GM19043 (cell line): ENCODE data around the gene GTSE1.

Source experiments
- ATAC-seq: cut with Tn5 transposase; IDR thresholded peaks from one replicate; pipeline ENCODE4 v1.9.1; 2021; ENCODE audit warnings: low read depth; ENCODE audit not compliant: unreplicated experiment

The GTSE1 gene

GRCh38 chr22:46351131-46351735 is 54.6 kb downstream of the GTSE1 start:
- no peak for ATAC-seq

GRCh38 chr22:46351767-46352166 is 55.1 kb downstream of the GTSE1 start:
- ATAC-seq, result no peak

DNA sequence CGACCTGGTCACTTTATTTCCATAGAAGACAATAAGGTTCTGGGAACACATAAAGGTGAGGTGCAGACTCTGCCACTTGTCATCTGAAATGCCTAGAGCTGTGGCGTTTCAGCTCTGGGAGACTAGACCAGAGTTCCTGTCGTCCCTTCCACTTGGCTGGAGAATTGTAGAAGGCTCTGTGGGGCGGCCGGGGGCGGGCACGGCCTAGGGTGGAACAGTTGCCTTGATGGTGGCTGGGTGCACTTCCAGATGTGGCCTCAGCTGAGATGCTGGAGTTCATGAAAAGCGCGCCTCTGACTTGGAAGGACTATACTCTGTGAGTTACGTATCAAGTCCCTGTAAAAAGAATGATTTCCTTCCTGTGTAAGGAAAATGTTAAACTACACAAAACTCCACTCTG is 55.6 kb downstream of the GTSE1 start:
- no peak for ATAC-seq

GRCh38 chr22:46352691-46353386 is 56.2 kb downstream of the GTSE1 start:
- ATAC-seq, result no peak

DNA sequence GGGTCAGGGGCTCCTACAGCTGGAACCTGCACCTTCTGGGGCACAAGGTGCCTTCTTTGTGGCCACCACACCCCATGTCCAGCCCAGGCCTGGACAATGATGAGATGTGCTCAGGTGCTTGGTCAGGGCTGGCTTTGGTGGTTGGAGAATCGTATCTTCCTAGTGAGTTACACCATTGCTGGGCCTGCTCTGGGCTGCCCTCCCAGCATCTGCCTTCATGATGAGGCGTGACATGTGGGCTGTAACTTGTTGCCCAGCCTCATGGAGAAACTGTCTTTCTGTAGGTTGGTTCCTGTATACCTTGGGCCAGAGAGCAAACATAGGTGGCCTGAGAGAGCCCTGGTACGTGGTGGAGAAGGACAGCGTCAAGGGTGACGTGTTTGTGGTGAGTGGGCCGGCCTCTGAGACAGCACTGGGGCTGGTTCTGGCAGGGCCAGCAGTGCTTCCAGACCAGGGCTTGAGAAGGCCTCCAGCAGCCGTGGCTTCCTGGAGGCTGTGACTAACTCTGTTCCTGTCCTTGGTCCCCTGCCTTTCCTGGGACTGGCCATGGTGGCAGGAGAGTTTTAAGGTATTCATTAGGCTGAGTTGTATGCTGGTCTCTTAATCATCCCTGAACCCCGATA is 56.9 kb downstream of the GTSE1 start:
- ATAC-seq, result no peak

- ATAC-seq, result no peak
Measured at GRCh38 chr22:46354176-46354992, 57.7 kb downstream of the GTSE1 start.

GRCh38 chr22:46354993-46355305 is 58.3 kb downstream of the GTSE1 start:
- no peak for ATAC-seq

DNA sequence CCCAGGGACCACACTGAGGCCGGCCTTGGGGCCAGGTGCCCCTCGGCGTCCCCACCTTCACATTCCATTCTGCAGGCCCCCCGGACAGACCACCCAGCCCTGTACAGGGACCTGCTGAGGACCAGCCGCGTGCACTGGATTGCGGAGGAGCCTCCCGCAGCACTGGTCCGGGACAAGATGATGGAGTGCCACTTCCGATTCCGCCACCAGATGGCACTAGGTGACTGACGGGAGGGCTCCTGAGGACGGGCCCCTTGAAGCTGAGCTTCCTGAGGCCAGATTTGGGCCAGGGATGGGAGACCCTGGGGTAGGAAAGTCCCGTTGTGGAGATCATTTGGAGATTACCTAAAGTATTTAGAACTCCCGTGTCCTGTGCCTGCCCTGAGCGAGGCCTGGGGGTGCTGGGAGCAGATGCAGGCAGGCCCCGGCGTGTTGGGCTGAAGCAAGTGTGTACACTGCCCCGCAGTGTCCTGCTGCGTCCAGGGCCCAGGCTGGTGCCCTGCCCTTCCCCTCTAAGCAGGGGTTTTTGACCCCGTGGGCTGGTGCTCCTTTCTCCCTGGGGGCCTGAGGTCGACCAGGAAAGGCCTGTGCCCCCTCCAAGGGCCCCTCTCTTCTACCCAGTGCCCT is 58.8 kb downstream of the GTSE1 start:
- no peak for ATAC-seq

DNA sequence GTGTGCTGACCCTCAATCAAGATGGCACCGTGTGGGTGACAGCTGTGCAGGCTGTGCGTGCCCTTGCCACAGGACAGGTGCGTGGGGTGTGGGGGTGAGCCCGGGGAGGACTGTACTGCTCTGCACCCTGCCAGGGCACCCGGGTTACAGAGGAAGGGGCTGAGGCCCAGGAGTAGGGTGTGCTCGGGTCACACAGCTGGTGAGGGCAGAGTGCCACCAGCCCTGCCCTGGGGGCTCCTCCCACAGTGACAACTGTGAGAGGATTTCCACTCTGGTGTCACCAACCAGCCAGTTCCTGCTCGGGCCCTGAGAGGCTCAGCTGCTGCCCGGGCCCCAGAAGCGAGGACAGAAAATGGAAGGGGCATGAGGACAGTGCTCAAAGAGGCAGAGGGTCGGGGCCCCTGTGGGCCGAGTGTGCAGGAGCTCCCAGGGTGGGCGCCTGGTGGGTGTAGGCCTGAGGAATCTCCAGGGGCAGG is 59.4 kb downstream of the GTSE1 start:
- no peak for ATAC-seq

DNA sequence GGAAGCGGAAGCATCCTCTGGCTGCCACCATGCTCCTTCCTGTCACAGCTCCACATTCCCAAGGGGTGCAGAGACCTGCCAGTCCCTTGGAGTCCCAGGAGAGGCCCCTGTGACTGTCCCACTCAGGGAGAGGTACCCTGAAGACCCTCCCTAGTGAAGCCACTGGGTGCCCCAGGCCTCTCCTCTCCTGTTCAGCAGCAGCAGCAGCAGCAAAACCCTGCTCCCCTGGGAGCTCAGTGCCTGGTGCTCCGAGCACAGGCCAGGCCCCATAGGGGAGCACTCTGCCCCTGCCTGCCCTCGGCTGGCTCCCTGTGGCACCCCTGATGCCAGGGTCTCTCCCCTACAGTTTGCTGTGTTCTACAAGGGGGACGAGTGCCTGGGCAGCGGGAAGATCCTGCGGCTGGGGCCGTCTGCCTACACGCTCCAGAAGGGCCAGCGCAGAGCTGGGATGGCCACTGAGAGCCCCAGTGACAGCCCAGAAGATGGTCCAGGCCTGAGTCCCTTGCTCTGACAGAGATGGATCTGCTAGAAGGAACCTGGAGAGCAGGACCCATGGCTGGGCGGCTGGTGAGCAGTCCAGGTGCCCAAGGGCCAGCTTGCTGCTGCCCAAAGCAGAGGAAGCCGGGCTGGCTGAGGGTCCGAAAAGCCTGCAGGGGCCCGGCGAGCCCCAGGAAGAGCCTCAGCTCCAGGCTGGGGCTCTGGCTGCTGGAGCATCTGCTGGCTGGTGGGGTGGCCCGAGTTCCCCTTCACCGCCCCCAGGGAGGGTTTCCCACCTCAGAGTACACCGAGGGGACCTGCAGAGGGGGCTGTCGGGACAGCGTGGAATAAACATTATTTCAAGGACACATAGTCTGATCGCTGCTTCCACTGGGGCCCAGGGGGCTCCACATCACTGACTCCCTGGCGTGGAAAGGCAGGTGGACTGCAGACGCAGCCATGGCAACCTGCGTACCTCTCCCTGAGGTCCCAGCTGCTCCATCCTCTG is 60.1 kb downstream of the GTSE1 start:
- no peak for ATAC-seq

DNA sequence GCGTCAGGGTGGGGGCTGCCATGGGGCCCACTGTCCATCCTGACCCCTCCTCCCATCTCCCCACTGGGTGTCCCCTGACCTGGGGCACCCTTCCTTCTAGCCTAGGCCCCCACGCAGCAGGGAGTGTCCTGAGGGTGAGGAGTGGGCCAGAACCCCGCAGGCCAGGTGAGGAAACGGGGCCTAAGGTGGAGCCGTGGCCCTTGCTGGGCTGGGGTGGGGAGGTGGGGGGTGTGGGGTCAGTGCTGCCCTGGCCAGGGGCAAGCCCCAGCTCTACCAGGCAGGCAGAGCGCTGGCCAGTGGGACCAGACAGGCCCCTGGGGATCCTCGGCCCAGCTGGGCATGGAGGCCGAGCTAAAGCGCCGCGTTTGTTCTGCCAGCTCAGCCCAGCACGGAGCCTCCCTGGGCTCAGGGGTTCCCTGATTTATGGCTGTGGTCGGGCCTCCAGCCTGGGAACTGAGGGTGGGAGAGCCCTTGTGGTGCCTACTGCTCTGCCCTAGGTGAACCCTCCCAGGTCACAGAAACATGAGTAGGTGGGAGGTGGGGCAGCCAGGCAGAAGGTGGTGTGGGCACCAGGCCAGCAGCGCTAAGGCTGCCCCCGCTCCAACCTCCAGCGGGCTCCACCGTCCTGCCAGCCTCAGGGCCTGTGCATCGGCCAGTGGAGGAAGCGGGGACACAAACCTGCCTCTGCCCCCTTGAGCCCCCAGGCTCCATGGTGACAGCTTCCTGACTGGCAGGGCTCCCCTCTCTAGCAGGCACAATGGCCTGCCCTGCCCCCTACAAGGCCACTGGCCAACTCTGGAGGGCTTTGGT is 61.2 kb downstream of the GTSE1 start:
- ATAC-seq, result no peak

- ATAC-seq, result no peak
Measured at GRCh38 chr22:46358766-46359165, 62.1 kb downstream of the GTSE1 start.

DNA sequence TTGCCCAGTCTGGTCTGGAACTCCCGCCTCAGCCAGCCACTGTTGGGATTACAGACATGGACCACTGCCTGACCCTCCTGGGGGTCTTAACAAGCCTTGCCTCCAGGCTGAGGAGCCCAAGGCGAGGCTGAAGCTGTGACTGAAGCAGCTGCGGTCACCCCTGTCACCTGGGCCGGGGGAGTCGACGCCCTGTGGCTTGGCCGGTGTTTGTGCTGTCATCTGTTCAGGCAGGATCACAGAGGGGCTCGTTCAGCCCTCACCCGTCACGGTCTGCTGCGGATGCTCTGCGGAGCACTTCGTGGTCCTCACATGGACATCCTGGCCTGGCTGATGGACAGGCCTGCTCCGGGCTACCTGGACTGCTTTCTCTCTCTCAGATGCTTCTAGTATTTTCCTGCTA is 62.7 kb downstream of the GTSE1 start:
- ATAC-seq, result no peak

DNA sequence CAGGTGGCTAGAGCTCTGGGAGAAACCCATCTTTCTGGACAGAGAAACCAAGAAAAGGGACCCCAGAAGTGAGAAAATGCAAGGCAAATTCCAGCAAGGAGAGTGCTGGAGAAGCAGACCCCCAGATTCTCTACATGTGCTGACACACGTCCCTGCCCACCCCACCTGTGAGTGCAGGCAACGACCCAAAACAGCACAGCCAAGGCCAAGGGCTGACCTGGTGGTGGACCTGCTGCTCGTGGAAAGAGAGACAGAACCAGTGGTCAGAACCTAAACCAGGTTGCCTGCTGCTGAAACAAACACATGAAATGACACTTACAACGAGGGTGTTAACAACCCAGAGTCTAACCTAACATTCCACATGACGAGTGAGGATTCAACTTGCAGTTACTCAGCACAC is 63.4 kb downstream of the GTSE1 start:
- no peak for ATAC-seq

DNA sequence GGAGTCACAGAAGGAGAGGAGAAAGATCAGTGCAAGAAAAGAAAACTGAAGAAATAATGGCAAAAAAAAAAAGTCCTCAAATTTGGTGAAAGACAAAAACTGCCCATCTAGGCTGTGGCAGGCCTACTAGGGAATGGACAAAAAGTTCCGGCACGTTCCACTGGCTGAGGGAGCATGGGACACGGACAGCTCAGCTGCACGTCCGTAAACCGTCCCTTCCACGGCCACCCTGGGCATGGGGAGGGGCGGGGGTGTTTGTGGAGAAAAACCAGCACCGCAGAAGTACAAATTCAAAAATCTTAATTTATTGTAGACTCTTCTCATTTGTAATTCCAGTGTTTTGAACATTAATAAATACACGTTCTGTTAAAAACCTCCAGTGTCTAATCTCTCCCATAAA is 64.2 kb downstream of the GTSE1 start:
- ATAC-seq, result no peak

GRCh38 chr22:46361826-46362202 is 65.1 kb downstream of the GTSE1 start:
- no peak for ATAC-seq

DNA sequence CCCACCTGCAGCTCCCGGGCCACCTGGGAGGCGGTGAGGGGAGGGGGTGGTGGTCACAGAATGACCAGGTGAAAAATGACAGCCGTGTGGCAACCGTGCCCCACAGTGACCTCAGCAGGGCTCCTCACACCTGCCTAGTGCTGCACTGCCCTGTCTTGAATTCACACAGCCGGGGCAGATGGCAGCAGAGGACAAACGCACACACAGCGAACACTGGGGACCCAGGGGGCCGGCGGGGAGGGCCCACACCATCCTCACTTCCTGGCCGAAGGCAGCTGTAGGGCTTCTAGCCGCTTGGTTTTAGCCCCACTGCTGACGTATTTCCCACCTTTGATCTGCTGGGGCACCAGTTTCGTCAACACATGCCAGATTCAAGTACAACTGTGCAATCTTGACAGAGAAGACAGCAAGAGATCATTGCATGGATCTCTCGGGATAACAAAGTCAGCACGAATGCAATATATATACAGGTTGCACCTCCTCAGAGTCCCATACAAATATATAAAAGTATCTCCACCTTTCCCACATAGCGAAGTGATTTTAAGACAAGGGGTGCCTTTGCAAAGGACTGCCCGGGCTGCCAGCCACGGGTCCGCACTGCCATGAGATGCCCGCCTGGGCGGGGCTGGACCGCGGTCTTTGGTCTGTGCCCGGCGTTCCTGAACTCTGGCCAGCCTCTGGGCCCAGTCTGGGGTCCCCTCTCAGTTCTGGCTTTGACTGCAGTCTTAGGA is 65.7 kb downstream of the GTSE1 start:
- ATAC-seq, result no peak

- no peak for ATAC-seq
Measured at GRCh38 chr22:46362934-46363515, 66.4 kb downstream of the GTSE1 start.
